OCI-LY7 (cell line): ENCODE data around the gene KRCC1.
"Not testable (repeated sequence)": the region's sequence is repeated elsewhere in the genome, so short reads cannot be mapped to it uniquely, and the experiment has no call there.

Experiments used
- EZH2phosphoT487 ChIP-seq: fragments of 200-600 bp; sonication (generic); IDR thresholded peaks from 2 replicates; pipeline ENCODE4 v1.6.1; 2018; ENCODE audit warnings: low read depth, borderline replicate concordance, mild to moderate bottlenecking, mixed run types, antibody characterized with exemption, low read length, moderate library complexity, mixed read lengths
- TF ChIP-seq, protein P1 (sequence below): fragments of 200-600 bp; sonication (generic); conservative IDR thresholded peaks from 2 replicates; pipeline ENCODE4 v1.5.1; 2014; ENCODE audit warnings: mild to moderate bottlenecking, antibody characterized with exemption, low read length, moderate library complexity, mixed read lengths

- TF ChIP-seq, protein P1, sequence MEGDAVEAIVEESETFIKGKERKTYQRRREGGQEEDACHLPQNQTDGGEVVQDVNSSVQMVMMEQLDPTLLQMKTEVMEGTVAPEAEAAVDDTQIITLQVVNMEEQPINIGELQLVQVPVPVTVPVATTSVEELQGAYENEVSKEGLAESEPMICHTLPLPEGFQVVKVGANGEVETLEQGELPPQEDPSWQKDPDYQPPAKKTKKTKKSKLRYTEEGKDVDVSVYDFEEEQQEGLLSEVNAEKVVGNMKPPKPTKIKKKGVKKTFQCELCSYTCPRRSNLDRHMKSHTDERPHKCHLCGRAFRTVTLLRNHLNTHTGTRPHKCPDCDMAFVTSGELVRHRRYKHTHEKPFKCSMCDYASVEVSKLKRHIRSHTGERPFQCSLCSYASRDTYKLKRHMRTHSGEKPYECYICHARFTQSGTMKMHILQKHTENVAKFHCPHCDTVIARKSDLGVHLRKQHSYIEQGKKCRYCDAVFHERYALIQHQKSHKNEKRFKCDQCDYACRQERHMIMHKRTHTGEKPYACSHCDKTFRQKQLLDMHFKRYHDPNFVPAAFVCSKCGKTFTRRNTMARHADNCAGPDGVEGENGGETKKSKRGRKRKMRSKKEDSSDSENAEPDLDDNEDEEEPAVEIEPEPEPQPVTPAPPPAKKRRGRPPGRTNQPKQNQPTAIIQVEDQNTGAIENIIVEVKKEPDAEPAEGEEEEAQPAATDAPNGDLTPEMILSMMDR = not testable (repeated sequence)
- TF ChIP-seq EZH2phosphoT487 = not testable (repeated sequence)
Observed at GRCh38 chr2:88000474-88000873, 55.1 kb downstream of the KRCC1 start.
